ENCODE results near the gene ACSM3. TPM values are rescaled to one million over a fixed set of nuclear protein-coding genes. Genes with fewer than 3 reads are reported as not detected.
"Not testable (repeated sequence)": the region's sequence is repeated elsewhere in the genome, so short reads cannot be mapped to it uniquely, and the experiment has no call there.

ACSM3 gene
- total RNA-seq, 1 experiment from 2014 or later = 0.34 TPM

DNA sequence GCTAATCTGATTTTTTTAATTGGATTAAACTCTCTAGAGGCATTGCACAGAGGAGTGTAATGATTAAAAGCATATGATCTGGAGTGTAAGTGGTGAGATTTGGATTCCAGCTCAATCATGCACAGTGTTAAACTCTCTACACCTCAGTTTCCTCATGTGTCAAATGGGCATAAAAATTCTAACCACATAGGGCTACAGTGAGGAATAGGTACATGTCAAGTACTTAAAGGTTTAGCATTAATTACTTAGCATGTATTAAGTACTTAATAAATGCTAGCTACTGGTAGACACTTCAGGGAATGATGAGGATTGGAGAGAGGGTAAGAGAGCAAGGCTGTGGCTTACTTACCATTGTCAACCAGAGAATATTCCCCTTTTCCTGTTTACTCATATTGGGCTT is 25.3 kb downstream of the ACSM3 start:
- in situ Hi-C loops (cut with HindIII; ENCODE audit: low pct_unique_long_range_greater_than_20kb, low sequenced_read_pairs) = no loop called here
- no peak for DNase-seq (ENCODE audit: low read depth, low spot score)

DNA sequence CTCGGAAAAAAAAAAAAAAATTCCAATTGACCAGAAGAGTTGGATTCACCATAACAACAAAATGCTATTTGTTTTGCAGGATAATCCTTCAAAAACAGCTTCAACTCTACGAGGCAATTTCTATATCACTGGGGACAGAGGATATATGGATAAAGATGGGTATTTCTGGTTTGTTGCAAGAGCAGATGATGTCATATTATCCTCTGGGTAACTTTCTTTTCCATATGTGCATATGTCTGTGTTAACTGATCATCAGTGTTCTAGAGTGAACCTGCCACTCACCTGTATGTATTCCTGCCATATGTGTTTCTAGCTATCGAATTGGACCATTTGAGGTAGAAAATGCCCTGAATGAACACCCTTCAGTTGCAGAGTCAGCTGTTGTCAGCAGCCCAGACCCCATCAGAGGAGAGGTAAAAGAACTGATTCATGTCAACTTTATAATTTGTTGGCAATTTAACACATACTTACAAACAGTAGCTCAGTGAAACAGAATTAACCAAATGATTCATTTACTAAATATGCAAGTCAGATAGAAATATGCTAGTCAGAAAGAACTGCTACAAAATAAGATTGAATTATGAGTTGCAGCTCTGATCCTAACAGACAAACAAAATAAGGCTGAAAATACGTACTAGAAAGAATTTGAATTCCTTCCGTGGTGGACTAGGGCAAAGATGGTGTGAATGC is 28.3 kb downstream of the ACSM3 start:
- in situ Hi-C loops (cut with HindIII; ENCODE audit: low pct_unique_long_range_greater_than_20kb, low sequenced_read_pairs) = no loop called here
- no peak for DNase-seq (ENCODE audit: low read depth, low spot score)

- no peak for DNase-seq (ENCODE audit: low read depth, low spot score)
- in situ Hi-C loops (cut with HindIII; ENCODE audit: low pct_unique_long_range_greater_than_20kb, low sequenced_read_pairs) = no loop called here
Measured at GRCh38 chr16:20798364-20798763, 34.5 kb downstream of the ACSM3 start.

GRCh38 chr16:20799599-20799998 is 35.8 kb downstream of the ACSM3 start:
- peak; percentile 10 for DNase-seq (ENCODE audit: low read depth, low spot score)
- in situ Hi-C loops (cut with HindIII; ENCODE audit: low pct_unique_long_range_greater_than_20kb, low sequenced_read_pairs) = no loop called here

GRCh38 chr16:20801278-20801677 is 37.5 kb downstream of the ACSM3 start:
- DNase-seq (ENCODE audit: low read depth, low spot score) = no peak
- in situ Hi-C loops (cut with HindIII; ENCODE audit: low pct_unique_long_range_greater_than_20kb, low sequenced_read_pairs) = no loop called here

DNA sequence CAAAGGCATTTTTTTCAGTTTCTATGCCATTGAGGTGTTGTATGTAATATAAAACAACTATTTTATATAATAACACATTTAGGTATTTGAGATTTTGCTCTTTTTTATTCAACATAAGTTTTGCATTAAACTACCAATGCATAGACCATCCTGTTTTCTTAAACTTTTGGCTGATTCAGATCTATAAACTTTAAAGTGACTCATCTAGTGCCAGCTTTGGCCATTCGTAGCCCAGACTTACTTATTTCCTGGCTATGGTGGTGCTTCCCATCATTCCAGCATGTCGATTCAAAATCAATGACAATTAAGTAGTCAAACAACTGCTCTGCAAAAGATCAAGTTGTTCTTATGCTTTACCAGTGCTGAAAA is 39.4 kb downstream of the ACSM3 start:
- in situ Hi-C loops (cut with HindIII; ENCODE audit: low pct_unique_long_range_greater_than_20kb, low sequenced_read_pairs) = no loop called here
- DNase-seq (ENCODE audit: low read depth, low spot score) = no peak

DNA sequence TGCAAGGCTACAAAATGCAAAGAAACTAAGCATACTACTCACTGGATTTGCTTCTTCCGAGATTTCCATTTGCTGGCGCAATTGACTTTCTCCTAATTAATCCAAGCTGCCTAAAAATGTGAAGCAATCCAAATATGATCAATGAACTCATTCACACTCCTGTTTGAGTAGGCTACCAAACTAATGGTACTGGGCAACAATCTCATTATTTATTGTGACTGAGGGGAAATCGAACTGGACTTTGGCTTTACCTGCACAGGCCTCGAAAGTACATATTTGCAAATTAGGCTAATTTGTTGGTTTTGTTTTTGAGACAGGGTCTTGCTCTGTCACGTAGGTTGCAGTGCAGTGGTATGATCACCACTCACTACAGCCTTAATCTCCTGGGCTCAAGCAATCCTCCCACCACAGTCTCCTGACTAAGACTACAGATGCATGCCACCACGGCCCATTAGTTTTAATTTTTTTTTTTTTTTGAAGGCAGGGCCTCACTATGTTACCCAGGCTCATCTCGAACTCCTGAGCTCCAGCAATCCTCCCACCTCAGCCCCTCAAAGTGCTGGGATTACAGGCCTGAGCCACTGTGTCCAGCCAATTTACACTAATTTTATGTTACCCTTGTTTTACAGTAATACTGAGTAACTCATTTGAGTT is 39.9 kb downstream of the ACSM3 start:
- in situ Hi-C loops (cut with HindIII; ENCODE audit: low pct_unique_long_range_greater_than_20kb, low sequenced_read_pairs) = no loop called here
- DNase-seq (ENCODE audit: low read depth, low spot score) = no peak

GRCh38 chr16:20805684-20806167 is 41.9 kb downstream of the ACSM3 start:
- DNase-seq (ENCODE audit: low read depth, low spot score); in situ Hi-C loops (cut with HindIII; ENCODE audit: low pct_unique_long_range_greater_than_20kb, low sequenced_read_pairs): not testable (repeated sequence)

GRCh38 chr16:20806168-20807050 is 42.6 kb downstream of the ACSM3 start, which contains the start of the genes ERI2 and REXO5:
TSS of gene ERI2 (minus strand) at chr16:20806472. CDS start at chr16:20806430, 42 bp downstream.
TSS of gene REXO5 (plus strand) at chr16:20806527. CDS start at chr16:20806954, 427 bp downstream.
- in situ Hi-C loops (cut with HindIII; ENCODE audit: low pct_unique_long_range_greater_than_20kb, low sequenced_read_pairs) = no loop called here
- peak; percentile 94 for DNase-seq (ENCODE audit: low read depth, low spot score)

DNA sequence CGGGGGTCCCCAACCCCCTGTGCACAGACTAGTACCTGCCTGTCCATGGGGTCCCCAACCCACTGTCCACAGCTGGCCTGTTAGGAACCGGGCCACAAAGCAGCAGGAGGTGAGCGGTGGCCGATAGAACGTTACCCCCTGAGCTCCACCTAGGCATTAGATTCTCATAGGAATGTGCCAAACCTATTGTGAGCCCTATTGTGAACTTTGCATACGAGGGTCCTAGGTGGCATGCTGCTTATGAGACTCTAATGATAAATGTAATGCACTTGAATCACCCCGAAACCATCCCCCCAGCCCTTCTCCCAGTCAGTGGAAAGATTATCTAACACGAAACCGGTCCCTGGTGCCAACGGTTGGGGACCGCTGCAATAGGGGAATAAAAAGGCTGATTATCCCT is 44.0 kb downstream of the ACSM3 start:
- in situ Hi-C loops (cut with HindIII; ENCODE audit: low pct_unique_long_range_greater_than_20kb, low sequenced_read_pairs) = no loop called here
- no peak for DNase-seq (ENCODE audit: low read depth, low spot score)

- in situ Hi-C loops (cut with HindIII; ENCODE audit: low pct_unique_long_range_greater_than_20kb, low sequenced_read_pairs) = no loop called here
- no peak for DNase-seq (ENCODE audit: low read depth, low spot score)
Measured at GRCh38 chr16:20811889-20812439, 48.1 kb downstream of the ACSM3 start.

GRCh38 chr16:20812510-20812909 is 48.7 kb downstream of the ACSM3 start:
- in situ Hi-C loops (cut with HindIII; ENCODE audit: low pct_unique_long_range_greater_than_20kb, low sequenced_read_pairs) = no loop called here
- no peak for DNase-seq (ENCODE audit: low read depth, low spot score)

DNA sequence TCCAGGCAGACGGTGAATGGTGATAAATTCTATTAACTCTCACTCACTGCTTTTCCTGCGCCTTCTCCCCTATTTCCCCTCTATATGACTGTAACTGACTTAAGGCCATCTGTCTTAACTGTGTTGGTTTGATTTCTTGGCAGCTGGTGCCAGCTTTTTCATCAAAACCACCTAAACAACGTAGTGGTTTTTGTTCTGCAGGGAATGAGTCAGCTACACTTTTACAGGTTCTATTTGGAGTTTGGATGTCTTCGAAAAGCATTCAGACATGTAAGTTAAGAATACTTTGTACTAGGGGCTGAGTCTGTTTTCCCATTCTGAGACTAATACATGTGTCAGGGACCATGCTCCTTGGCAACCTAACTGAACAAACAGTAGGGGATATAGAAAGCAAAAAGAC is 51.0 kb downstream of the ACSM3 start:
- DNase-seq (ENCODE audit: low read depth, low spot score) = no peak
- in situ Hi-C loops (cut with HindIII; ENCODE audit: low pct_unique_long_range_greater_than_20kb, low sequenced_read_pairs) = no loop called here

GRCh38 chr16:20818929-20819585 is 55.2 kb downstream of the ACSM3 start:
- in situ Hi-C loops (cut with HindIII; ENCODE audit: low pct_unique_long_range_greater_than_20kb, low sequenced_read_pairs) = no loop called here
- DNase-seq (ENCODE audit: low read depth, low spot score) = no peak

DNA sequence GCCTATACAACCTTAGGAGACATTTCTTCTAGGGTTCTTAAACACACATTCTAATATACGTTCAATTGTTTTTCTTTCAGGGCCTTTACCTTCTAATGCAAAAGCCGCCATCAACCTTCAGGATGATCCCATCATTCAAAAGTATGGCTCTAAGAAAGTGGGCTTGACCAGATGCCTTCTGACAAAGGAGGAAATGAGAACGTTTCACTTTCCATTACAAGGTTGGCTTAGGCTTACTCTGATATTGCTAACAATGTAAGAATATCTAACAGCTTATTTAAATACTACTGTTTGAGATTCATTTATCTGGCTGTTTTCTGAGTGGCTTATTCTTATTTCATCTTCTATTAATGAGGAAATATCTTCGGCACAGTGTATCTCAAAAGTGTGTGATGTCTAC is 57.9 kb downstream of the ACSM3 start:
- in situ Hi-C loops (cut with HindIII; ENCODE audit: low pct_unique_long_range_greater_than_20kb, low sequenced_read_pairs) = no loop called here
- DNase-seq (ENCODE audit: low read depth, low spot score) = no peak

DNA sequence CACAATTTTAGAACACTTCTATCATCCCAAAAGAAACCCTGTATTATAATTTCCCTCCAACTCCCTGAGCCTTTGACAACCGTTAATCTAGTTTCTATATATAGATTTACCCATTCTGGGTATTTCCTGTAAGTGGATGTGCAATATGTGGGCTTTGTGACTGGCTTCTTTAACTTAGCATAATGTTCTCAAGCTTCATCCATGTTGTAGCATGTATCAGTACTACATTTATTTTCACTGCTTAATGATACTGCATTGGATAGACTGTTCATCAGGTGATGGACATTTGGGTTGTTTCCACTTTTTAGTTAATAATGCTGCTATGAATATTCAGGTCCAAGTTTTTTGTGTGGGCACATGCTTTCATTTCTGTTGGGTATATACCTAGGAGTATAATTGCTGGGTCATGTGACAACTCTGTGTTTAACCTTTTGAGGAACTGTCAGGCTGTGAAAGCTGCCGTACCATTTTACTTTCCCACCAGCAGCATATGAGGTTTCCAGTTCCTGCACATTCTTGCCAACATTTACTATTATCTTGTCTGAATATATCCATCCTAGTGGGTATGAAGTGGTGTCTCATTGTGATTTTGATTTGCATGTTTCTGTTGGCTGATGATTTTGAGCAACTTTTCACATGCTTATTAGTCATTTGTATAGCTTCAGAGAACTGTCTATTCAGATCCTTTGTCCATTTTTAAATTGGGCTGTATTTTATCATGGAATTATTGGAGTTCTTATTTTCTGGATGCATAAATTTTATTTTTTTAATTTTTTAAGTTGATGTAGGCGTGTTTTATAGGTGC is 58.9 kb downstream of the ACSM3 start:
- in situ Hi-C loops (cut with HindIII; ENCODE audit: low pct_unique_long_range_greater_than_20kb, low sequenced_read_pairs) = no loop called here
- no peak for DNase-seq (ENCODE audit: low read depth, low spot score)

All from SK-MEL-5 (cell line).